ENCODE data around the gene ATF6. TPM values are rescaled to one million over a fixed set of nuclear protein-coding genes. Genes with fewer than 3 reads are reported as not detected.

ATF6 gene
- total RNA-seq, 1 experiment from 2014 or later, result 25.9 TPM

DNA sequence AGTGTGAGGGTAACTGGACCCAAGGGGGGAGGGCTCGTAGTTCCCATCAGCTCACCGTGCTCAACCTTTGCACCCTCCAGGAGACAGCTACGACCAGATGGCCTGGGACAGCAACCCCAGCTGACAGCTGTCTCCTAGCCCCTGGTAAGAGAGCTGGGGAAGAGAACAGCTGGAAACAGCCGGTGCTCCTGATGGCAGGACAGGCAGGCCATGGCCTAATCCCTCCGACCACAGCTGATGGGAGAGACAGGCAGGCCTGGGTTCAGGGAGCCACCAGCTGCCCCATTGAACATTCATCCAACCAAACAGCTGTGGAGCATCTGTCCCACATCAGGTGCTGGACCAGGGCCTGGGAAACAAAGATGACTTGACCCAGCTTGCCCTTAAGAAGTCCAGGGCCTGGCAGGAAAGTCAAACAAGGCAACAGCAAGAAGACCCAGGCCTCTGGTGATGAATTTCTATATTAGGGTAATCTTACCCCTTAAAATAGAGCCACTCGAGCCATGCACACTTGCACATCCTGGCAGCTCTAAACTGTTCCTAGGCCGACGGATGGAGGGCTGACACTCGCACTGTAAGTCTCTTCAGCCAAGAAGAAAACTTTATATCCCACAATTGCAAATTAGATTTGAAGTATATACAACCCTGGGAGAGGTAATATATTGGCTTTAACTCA, 245.4 kb downstream of the ATF6 start:
- peaks cover 37% of the 10 kb centered on the region for H3K4me1 ChIP-seq
- peak overlapping the region; percentile 67 for H3K27ac ChIP-seq
- peak; percentile 98 to 99 for DNase-seq
- no peak overlapping the region for H3K4me3 ChIP-seq
- no peaks in the 10 kb centered on the region for H3K27me3 ChIP-seq
- H3K9me3 ChIP-seq (replicated peaks), result no peaks in the 10 kb centered on the region
- H3K36me3 ChIP-seq, result peaks cover 34% of the 10 kb centered on the region

DNA sequence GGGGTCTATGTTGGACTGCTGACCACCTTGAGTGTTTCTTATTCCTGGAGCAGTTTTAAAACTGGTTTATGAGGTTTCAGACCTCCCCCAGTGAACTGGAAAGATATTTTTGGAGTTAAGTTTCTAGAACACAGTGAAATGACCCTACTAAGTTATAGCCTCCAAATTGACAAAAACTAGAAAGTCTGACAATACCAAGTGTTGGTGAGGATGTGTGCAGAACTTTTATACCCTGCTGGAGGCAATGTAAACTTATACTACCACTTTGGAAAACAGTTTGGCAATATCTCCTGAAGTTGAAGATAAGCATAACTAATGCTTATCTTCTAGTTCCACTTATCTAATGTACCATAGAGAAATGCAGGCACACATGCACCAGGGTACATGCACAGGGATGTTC, 247.2 kb downstream of the ATF6 start:
- H3K27me3 ChIP-seq, result no peaks in the 10 kb centered on the region
- H3K9me3 ChIP-seq (replicated peaks), result no peaks in the 10 kb centered on the region
- peaks cover 37% of the 10 kb centered on the region for H3K4me1 ChIP-seq
- H3K4me3 ChIP-seq, result no peak overlapping the region
- H3K36me3 ChIP-seq, result peaks cover 50% of the 10 kb centered on the region
- H3K27ac ChIP-seq, result no peak overlapping the region
- no peak for DNase-seq

Other genes starting within 250 kb of the ATF6 start
- 0.13 and 0.18 TPM in 2 replicates for gene HSPA6, start 241.8 kb upstream of the ATF6 start, total RNA-seq (2014; rRNA removed; shearing (Covaris generic))
- not detected in 2 replicates for gene FCGR3A, start 216.5 kb upstream of the ATF6 start, total RNA-seq (2014; rRNA removed; shearing (Covaris generic))
- gene FCGR3B, start 135.1 kb upstream of the ATF6 start, total RNA-seq (2014; rRNA removed; shearing (Covaris generic)), result not detected in 2 replicates
- not detected in 2 replicates for gene FCGR2B, start 103.2 kb upstream of the ATF6 start, total RNA-seq (2014; rRNA removed; shearing (Covaris generic))
- 164 and 168 TPM in 2 replicates for gene FCRLA, start 59.1 kb upstream of the ATF6 start, total RNA-seq (2014; rRNA removed; shearing (Covaris generic))
- 5.9 and 6.2 TPM in 2 replicates for gene FCRLB, start 44.8 kb upstream of the ATF6 start, total RNA-seq (2014; rRNA removed; shearing (Covaris generic))
- gene DUSP12, start 16.5 kb upstream of the ATF6 start, total RNA-seq (2014; rRNA removed; shearing (Covaris generic)), result 51.5 and 54.7 TPM in 2 replicates